Endothelial cell of umbilical vein (primary cell): ENCODE measurements around the gene GIMAP2.

ENCODE experiments used
- CTCF ChIP-seq, 2 donors: IDR thresholded peaks; 1 replicate in 1 of 2; 2 replicates in 1 of 2; pipeline ENCODE4 v1.5.1; 2011; ENCODE audit warnings: low read length in 2 of 2, mild to moderate bottlenecking in 2 of 2, moderate library complexity in 2 of 2, control low read depth in 1 of 2, inconsistent platforms in 1 of 2, low read depth in 1 of 2; ENCODE audit not compliant: insufficient read depth in 1 of 2; ENCODE audit errors: extremely low read depth in 1 of 2
- EZH2 ChIP-seq: IDR thresholded peaks from 2 replicates; pipeline ENCODE4 v1.6.1; 2012; ENCODE audit warnings: borderline replicate concordance, low read depth, mild to moderate bottlenecking, moderate library complexity, low read length, inconsistent platforms; ENCODE audit not compliant: severe bottlenecking
- FOS ChIP-seq: IDR thresholded peaks from 2 replicates; pipeline ENCODE4 v1.6.1; 2011; ENCODE audit warnings: mild to moderate bottlenecking, low read length, moderate library complexity, borderline replicate concordance; ENCODE audit not compliant: insufficient read depth
- GATA2 ChIP-seq: IDR thresholded peaks from 2 replicates; pipeline ENCODE4 v1.7.0; 2011; ENCODE audit warnings: low read depth, mild to moderate bottlenecking, moderate library complexity, mixed read lengths, low read length; ENCODE audit not compliant: insufficient read length, insufficient read depth
- JUN ChIP-seq: IDR thresholded peaks from 2 replicates; pipeline ENCODE4 v1.6.1; 2011; ENCODE audit warnings: borderline replicate concordance, low read depth; ENCODE audit not compliant: insufficient read length, insufficient read depth
- MYC ChIP-seq: IDR thresholded peaks from one replicate; pipeline ENCODE4 v1.6.1; 2011; ENCODE audit warnings: mild to moderate bottlenecking, low read depth, low read length
- POLR2A ChIP-seq: IDR thresholded peaks from 2 replicates; pipeline ENCODE4 v1.6.1; 2012; ENCODE audit warnings: low read depth, mild to moderate bottlenecking, control low read depth, low read length
- POLR2AphosphoS5 ChIP-seq: IDR thresholded peaks from 2 replicates; pipeline ENCODE4 v1.6.1; 2012; ENCODE audit warnings: low read depth, mild to moderate bottlenecking, control low read depth, low read length, moderate library complexity; ENCODE audit not compliant: insufficient read depth
- TF ChIP-seq, protein P1 (sequence below): IDR thresholded peaks from 2 replicates; pipeline ENCODE4 v1.6.1; 2011; ENCODE audit not compliant: insufficient read depth, insufficient read length

DNA sequence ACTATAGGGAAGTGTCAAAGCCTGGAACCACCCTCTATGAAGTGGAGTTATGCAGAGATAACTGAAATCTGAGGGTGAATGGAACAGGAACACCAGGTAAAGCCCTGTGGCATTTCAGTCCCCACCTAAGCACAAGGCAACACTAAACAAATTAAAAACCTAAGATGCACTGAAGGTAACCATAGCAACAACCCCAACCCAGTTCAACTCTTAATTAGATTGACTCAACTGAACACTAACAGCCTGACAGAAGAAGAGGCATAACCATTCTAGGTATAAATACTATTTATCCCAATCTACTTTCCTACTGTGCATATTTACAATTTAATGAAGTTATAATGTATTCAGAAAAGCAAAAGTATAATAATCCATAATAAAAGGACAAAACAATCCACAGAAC, 42.5 kb downstream of the GIMAP2 start:
- TF ChIP-seq CTCF (IDR thresholded peaks at IDR 0.05; ENCODE audit: extremely low read depth in 1 of 2, insufficient read depth in 1 of 2, low read depth in 1 of 2, low read length in 2 of 2) = no peak
- TF ChIP-seq, protein P1, sequence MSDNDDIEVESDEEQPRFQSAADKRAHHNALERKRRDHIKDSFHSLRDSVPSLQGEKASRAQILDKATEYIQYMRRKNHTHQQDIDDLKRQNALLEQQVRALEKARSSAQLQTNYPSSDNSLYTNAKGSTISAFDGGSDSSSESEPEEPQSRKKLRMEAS = no peak
- TF ChIP-seq EZH2 = no peak
- no peak for TF ChIP-seq POLR2A
- TF ChIP-seq POLR2AphosphoS5 = no peak
- no peak for TF ChIP-seq JUN
- no peak for TF ChIP-seq MYC
- no peak for TF ChIP-seq FOS
- no peak for TF ChIP-seq GATA2
